HG03432 (cell line): ENCODE results near the gene PICALM.
A peak's percentile ranks its signal among the peaks of the same experiment; 100 is the strongest.

ENCODE experiments used
- ATAC-seq: cut with Tn5 transposase; IDR thresholded peaks from one replicate; pipeline ENCODE4 v1.9.1; 2021; ENCODE audit warnings: mild to moderate bottlenecking, moderate library complexity; ENCODE audit not compliant: unreplicated experiment

PICALM gene

DNA sequence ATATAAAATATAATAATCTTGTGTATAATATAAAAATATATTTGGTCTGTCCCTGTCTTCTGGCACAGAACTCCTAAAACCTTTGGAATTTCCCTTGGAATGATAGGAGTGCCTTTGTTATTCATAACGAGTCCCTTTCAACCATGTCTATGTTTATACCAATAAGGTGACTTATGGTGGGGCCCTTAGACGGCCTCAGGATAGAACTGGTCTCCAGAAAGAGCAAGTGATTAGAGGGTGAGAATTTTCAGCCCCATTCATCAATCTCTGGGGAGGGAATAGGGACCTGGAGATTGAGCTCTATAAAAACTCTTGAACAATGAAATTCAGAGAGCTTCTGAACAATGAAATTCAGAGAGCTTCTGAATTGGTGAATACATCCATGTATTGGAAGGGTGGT lies 18.4 kb upstream of the PICALM start:
- ATAC-seq = no peak

DNA sequence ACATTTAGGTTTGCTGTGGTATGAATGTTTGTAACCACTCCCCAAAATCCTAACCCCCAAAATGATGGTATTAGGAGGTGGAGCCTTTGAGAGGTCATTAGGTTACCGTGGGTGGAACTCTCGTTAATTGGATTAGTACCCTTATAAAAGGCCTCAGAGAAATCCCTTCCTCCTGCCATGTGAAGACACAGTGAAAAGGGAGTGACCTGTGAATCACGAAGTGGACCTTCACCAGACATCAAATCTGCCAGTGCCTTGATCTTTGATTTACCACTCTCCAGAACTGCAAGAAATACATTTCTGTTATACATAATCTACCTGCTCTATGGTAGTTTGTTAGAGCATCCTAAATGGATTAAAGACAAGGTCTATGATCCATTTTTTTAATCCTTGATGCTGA lies 12.6 kb upstream of the PICALM start:
- no peak for ATAC-seq

DNA sequence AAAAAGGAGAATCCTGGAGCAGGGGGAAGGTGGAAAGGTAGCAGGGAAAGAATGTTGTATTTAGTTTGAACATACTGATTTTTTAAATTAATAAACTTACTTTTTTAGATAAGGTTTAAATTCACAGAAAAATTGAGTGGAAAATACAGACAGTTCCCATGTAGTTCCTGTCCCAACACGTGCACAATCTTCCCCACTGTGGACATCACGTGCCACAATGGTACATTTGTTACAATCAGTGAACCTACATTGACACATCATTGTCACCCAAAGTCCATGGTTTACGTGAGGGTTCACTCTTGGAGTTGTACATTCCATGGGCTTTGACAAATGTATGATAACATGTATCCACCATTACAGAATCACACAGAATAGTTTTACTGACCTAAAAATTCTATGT lies 10.5 kb upstream of the PICALM start:
- ATAC-seq = no peak

DNA sequence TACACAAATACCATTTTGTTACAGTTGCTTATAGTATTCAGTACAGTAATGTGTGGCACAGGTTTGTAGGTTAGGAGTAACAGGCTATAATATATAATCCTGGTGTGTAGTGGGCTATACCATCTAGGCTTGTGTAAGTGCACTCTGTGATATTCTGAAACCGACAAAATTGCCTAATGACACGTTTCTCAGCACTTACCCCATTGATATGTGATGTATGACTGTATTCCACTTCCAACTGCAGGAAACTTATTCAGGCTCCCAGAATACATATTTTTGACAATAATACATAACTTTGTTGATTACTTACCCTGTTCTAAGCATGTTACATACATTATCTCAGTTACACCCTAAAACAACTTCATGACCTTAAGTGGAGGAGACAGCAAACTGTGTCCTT lies 5.1 kb upstream of the PICALM start:
- no peak for ATAC-seq

DNA sequence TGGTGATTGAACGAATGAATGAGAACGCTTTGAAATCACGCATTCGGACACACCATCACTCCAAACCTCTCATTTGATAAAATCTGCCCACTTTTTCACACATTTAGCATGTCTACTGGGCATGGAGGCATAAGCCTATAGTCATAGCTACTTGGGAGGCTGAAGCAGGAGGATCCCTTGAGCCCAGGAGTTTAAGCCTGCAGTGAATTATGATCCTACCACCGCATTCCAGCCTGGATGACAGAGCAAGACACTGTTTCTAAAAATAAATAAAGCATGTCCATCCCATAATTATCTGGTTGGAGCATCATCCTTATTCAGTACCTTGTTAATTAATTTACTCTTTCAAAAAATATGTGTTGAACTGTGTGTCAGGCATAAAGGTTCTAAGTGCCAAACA lies 3.3 kb upstream of the PICALM start:
- no peak for ATAC-seq

DNA sequence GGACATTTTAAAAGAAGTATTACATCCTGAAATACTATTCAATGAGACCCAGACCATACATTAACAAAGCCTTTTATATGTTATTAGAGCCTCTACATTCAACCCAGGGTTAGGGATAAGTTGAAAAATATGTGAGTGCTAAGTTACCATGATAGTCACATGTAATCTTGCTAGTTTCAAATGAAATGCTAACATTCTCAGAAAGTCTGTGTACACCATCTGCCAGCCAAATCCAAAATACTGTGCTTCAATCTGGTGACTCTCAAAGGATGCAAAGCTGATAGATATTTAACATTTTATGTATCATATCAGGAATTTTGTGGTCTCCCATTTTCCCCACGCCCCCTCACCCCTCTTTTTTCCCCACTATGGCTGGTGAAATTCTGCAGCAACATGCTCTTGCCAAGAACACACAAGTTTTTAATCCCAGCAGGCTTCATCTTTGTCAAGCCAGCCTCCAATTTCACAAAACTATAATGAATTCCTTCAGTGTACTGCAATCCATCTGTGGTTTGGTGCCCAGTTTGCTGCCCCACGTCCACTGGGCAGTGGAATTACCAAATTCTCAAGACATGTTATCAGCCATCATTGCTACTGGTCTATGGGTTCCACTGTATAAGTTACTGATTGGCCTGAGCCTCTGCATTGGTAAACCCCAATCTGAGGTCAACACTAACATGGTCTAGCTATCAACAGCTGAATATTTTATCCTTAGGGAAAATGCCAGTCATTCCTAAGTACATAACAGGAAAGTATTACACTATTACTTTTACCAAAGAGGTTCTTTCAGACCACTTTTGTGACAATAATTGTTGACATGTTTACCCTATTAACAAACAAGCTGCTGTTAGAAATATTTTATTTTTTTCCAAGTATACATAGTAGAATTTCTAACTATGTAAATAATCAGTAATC lies 1.5 kb upstream of the PICALM start:
- no peak for ATAC-seq

DNA sequence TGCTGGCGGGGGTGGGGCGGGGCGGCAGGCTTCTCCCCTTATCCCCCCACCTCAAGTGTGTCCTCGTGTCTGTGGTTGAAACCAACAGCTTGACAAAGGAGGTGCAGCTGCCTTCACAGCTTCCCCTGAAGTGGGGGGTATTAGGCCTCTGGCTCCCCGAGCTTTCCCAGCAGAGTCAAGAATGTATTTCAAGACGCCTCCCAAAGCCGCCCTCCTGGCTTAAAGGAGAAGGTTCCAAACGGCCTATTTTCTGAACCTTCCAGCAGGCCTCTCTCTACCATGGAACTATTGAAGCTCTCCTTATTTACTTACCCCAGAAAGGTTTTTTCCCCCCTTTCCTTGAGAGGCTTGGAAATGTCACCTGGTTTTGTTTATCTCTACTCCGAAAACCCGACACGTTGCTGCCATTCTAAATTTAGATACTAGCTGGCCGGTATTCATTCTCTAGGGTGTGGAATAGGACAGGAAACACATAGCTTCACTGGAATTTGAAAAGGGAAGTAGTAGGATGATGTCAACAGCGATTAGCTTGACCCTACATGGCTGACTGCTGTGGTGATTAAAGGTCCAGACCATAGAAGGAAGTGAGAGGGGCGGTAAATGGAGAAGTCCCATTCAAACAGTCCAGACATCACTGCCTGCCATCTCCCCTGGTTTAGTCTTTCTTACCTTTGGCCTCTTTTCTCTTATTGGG lies 671 bp upstream of the PICALM start:
- ATAC-seq = peak; percentile 18

DNA sequence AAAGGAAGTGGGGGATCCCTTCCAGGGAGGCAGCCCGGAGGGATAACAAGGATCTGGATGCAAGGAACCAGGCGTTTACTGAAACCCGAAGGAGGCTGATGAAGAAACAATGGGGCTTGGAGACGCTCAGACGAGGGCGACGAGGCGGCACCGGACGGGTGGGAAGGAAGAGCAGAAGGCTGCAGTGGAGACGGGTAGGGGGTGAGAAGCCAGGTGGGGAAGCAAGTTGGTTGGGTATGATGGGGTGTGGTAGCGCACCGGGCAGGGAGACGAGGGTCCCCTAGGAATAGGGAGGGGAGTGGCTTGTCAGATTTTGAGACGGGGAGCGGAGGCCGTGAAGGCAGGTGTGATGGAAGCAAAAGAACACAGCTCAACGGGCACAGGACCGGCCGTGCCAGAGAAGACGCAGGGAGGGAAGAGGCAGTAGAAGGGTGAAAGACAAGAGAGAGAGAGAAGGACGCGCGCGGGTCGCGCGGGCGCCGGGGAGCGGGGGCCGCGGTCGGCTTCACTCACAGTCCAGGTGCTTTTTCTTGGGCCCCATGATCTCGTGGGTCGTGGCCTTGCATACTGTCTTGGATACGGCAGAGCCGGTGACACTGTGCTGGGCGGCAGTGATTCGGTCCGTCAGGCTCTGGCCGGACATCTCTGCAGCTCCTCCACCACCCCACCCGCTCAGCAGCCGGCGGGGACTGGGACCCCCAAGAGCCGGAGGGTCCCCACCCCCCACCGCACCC lies 579 bp downstream of the PICALM start:
- peak; percentile 18 for ATAC-seq

DNA sequence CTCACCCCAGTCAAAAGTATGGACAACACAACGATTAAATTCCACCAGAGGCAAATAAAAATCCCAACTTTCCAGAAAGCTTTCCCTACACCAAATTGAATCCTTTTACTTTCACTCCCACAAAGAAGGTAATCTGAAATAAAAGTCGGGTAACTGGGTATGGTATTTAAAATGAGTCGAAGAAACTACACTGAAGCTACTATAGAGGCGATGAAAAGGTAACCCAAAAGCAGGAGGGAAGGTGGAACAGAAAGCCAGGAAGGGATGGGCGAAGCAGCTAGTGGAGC lies 1.1 kb downstream of the PICALM start:
- ATAC-seq = no peak

DNA sequence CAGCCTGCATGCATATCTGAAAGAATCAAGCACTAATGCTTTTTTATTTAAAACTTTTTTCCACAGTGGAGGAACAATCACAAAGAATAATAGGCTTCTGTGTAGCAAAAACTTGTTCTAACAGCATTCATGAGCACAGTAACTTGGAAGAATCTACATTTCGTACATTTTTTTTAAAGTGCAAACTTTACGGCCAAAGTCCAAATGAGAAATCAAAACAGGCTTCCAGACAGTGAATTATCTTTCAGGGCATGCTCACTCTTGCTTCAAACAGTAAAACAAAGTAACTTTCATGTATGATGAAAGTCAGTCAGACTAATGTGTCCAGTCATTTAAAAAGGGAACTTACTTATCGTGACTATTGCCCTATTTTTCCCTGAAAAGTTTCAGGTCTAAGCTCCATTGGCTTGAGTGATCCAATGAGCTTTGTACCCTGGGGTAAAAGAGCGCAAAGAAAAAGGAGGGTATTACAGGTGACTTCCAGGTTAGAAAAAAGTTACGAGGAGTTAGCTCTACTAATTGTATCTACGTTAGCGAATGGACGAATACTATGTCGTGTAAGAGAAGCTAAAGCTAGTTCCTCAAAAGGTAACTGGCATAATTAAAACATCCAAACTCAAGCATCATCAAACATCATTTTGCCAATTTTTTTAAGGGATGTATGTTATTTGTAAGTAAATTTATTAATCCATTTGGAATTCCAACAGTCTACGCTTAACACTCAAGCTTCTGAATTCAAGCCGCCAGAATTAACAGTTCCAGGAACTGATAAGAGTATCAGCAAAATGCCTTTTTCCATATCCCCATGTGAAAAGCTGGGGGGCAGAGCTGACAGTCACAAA lies 1.7 kb downstream of the PICALM start:
- no peak for ATAC-seq

DNA sequence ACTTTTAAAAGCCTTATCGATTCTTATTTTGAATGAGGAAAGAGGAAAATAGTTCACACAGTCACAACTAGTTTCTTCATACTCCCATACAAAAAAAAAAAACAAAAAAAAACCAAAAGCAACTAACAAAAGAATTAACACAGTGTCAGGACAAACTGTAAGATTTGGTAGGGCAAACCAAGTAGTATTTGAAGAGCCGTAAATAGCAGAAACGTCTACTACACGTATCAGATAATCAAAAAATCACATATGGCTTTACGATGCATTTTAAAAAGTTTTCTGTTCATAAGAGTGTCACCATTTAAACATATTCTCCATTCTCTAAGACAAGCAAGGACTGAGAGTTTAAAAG lies 2.3 kb downstream of the PICALM start:
- ATAC-seq = no peak

DNA sequence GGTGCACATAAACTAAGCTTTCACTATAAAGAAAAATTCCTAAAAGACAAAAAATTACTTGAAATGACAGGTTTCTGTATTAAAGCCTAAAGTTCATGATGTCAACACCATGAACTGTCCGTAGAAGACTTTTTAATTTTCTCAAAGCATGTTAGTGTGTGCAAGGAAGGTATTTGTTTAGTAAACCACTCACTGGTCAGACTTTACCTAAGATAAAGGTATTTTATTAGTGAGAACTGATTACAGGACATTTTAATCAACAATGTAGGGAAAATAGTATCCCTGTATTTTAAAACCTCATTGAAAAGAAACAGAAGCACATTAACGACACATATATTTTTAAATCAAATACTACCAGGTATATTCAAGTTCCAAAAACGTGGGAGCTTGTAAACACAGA lies 2.9 kb downstream of the PICALM start:
- no peak for ATAC-seq

DNA sequence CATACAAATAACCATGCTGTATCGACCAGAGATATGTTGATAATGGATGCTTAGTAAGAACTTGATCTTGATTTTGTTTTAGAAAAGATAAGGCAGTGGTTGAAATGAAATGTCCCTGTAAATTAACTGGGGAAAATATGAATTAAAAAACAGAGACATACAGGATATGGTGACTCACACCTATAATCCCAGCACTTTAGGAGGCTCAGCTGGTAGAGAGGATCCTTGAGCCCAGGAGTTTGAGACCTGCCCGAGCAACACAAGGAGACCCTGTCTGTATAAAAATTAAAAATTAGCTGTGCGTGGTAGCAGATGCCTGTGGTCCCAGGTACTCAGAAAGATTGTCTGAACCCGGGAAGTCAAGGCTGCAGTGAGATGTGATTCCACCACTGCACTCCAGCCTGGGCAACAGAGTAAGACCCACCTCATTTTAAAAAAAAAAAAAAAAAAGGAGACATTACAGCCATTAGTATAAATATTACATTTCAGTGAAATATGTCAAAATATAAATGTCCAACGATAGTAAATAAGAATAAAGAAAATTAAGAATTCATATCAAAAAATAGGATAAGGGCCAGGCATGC lies 4.6 kb downstream of the PICALM start:
- ATAC-seq = no peak

DNA sequence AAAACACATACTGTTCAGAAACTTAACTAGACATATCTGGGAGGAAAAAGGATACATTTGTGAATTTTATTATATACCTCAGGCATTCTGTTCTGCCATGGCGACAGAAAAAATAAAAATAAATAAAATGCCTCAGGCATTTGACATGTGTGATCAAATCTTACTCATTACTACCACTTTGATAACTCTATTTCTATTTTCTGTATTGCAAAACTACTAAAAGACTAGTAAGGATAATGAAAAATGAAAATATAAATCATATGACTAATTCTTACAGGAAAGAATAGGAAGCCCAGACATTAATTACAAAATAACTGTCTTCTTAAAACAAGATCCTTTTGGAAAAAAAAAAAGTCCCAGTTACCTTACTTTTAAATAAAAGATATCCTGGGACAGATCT lies 5.3 kb downstream of the PICALM start:
- no peak for ATAC-seq

DNA sequence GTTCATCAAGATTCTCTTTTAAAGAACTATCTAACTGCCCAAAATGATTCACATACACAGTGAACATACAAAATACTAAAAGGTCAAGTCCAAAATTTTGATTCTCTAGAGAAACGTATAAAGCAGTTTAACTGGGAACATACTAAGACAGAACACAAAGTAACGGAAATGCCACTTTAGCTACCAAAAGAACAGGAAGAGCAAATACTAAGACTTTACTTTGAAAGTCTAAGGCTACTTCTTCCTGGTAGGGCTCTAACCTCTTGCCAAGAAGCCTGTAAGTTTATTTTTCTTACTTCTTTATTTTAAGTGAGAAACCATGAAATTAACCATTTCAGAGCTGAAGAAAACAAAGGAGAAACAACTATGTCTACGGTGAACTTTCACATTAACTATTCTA lies 6.2 kb downstream of the PICALM start:
- ATAC-seq = no peak

DNA sequence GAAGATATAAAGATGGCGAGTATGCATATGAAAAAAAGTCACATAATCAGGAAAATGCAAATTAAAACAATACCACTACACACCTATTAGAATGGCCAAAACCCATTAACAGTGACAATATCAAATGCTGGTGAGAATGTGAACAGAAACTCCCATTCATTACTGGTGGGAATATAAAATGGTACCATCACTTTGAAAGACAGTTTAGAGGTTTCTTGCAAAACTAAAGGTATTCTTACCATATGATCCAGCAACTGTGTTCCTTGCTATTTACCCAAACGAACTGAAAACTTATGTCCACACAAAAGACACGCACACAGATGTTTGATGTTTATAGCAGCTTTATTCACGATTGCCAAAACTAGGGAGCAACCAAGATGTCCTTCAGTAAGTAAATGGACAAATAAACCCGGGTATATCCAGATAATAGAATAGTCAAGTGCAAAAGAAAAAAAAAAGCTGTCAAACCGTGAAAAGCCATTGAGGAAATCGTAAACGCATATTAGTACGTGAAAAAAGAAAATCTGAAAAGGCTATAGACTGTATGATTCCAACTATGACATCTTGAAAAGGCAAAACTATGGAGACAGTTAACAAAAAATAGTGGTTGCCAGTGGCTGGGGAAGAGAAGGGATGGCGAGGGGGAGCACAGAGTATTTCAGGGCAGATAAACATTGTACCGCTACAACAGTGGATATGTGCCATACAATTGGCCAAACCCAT lies 7.2 kb downstream of the PICALM start:
- ATAC-seq = no peak

DNA sequence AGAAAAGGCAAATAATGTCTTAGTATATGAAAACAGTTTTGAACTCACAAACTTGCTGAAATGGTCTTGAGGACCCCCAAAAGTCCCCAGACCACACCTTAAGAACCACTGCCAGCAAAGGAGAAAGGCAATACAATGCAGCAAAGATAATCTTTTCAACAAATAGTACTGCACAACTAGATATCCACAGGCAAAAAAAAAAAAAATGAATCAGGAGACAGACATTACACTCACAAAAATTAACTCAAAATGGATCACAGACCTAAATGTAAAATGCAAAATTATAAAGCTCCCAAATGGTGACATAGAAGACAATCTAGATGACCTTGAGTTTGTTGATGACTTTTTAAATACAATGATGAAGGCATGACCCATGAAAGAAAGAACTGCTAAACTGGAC lies 8.3 kb downstream of the PICALM start:
- ATAC-seq = no peak

DNA sequence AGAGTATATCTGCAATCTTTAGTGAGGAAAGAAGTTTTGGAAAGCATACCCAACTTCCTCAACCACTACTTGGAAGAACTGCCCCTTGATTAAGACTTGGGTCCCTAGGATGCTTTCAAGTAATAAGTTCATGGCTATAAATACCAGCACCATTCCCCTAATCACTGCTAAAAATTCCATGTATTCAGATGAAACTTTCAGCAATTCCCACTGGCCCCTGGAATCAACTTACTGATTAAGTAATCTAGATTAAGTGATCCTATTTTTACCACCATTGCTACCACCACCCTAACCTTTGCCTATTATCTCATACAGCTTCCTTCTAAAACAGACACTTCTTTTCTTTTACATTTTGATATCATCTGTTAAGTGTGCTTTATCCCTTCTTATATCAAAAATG lies 10.5 kb downstream of the PICALM start:
- no peak for ATAC-seq

DNA sequence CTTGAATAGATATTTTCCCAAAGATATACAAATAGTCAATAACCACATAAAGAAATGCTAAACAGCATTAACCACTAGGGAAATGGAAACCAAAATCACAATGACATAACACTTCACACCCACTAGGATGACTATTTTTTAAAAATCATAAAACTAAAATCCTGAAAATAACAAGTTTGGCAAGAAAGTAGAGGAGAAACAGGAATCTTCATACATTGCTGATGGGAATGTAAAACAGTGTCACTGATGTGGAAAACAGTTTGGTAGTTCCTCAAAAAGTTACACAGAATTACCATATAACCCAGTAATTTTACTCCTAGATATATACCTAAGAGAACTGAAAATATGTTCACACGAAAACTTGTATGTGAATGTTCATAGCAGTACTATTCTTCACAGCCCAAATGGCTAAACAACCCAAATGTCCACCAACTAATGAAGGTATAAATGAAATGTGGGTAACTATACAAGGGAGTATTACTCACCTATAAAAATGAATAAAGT lies 12.5 kb downstream of the PICALM start:
- no peak for ATAC-seq
